Measurements from ENCODE around the gene CCDC121.
A peak's percentile ranks its signal among the peaks of the same experiment; 100 is the strongest.

The CCDC121 gene

GRCh38 chr2:27591745-27592144 is 37.1 kb downstream of the CCDC121 start:
- H3K4me3 ChIP-seq (ENCODE audit: low read depth, low read length) = no peak overlapping the region
- no peak for TF ChIP-seq CTCF (IDR thresholded peaks at IDR 0.05; ENCODE audit: low read depth, low read length, missing control alignments)
- no peak for DNase-seq (ENCODE audit: low read depth)

GRCh38 chr2:27588308-27588707 is 40.5 kb downstream of the CCDC121 start:
- no peak for TF ChIP-seq CTCF (IDR thresholded peaks at IDR 0.05; ENCODE audit: low read depth, low read length, missing control alignments)
- no peak for DNase-seq (ENCODE audit: low read depth)
- no peak overlapping the region for H3K4me3 ChIP-seq (ENCODE audit: low read depth, low read length)

- no peak for DNase-seq (ENCODE audit: low read depth)
- no peak for TF ChIP-seq CTCF (IDR thresholded peaks at IDR 0.05; ENCODE audit: low read depth, low read length, missing control alignments)
- no peak overlapping the region for H3K4me3 ChIP-seq (ENCODE audit: low read depth, low read length)
Measured at GRCh38 chr2:27587025-27587424, 41.8 kb downstream of the CCDC121 start.

GRCh38 chr2:27584597-27584996 is 44.2 kb downstream of the CCDC121 start:
- DNase-seq (ENCODE audit: low read depth) = no peak
- TF ChIP-seq CTCF (IDR thresholded peaks at IDR 0.05; ENCODE audit: low read depth, low read length, missing control alignments) = no peak
- peak overlapping the region; percentile 81; the same call in 1 of the 2 replicates for H3K4me3 ChIP-seq (ENCODE audit: low read depth, low read length)

GRCh38 chr2:27583390-27583915 is 45.4 kb downstream of the CCDC121 start:
- H3K4me3 ChIP-seq (ENCODE audit: low read depth, low read length) = peak overlapping the region; percentile 81
- DNase-seq (ENCODE audit: low read depth) = no peak
- TF ChIP-seq CTCF (IDR thresholded peaks at IDR 0.05; ENCODE audit: low read depth, low read length, missing control alignments) = no peak

- peak; percentile 83 for DNase-seq (ENCODE audit: low read depth)
- no peak for TF ChIP-seq CTCF (IDR thresholded peaks at IDR 0.05; ENCODE audit: low read depth, low read length, missing control alignments)
- peak within 1 kb of the TSS; percentile 81 for H3K4me3 ChIP-seq (ENCODE audit: low read depth, low read length)
Measured at GRCh38 chr2:27582695-27583389, 46.0 kb downstream of the CCDC121 start, which contains the start of gene ZNF512. TSS of gene ZNF512 (plus strand) at chr2:27583042. CDS start at chr2:27583113, 71 bp downstream.

Data from GM12864 (cell line).